GM12865 (cell line): ENCODE data around the gene WDR64.
"Not testable (repeated sequence)": the region's sequence is repeated elsewhere in the genome, so short reads cannot be mapped to it uniquely, and the experiment has no call there.

ENCODE experiments used
- DNase-seq: peaks from one replicate; pipeline ENCODE4 v3.0.0; 2010; ENCODE audit warnings: low read depth
- H3K4me3 ChIP-seq: 2 replicates; pipeline ENCODE4 v1.5.1; 2011; ENCODE audit warnings: mild to moderate bottlenecking, low read depth, low read length, control low read depth
- TF ChIP-seq, protein P1 (sequence below): IDR thresholded peaks from 2 replicates; pipeline ENCODE4 v1.5.1; 2011; ENCODE audit warnings: low read length, control low read depth, low read depth, inconsistent platforms; ENCODE audit not compliant: insufficient read depth; ENCODE audit errors: missing control alignments

Gene WDR64

DNA sequence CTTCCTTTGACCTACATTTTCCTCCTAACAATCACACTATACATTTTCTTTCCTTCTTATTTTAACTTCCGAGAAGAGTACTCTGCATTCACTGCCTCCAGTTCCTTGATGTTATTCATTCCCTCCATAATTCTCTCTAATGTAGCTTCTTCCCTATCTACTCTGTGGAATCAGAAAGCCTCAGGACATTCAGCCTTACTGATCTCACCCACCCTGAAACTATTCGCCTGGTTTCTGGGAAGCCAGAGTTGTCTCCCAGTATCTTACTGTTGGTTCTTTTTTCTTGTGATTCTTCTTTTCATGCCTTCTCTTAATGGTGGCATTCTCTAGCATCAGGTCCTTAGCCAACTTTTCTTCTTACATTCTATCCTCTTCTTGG, 45.5 kb downstream of the WDR64 start:
- TF ChIP-seq, protein P1, sequence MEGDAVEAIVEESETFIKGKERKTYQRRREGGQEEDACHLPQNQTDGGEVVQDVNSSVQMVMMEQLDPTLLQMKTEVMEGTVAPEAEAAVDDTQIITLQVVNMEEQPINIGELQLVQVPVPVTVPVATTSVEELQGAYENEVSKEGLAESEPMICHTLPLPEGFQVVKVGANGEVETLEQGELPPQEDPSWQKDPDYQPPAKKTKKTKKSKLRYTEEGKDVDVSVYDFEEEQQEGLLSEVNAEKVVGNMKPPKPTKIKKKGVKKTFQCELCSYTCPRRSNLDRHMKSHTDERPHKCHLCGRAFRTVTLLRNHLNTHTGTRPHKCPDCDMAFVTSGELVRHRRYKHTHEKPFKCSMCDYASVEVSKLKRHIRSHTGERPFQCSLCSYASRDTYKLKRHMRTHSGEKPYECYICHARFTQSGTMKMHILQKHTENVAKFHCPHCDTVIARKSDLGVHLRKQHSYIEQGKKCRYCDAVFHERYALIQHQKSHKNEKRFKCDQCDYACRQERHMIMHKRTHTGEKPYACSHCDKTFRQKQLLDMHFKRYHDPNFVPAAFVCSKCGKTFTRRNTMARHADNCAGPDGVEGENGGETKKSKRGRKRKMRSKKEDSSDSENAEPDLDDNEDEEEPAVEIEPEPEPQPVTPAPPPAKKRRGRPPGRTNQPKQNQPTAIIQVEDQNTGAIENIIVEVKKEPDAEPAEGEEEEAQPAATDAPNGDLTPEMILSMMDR, result no peak
- no peak overlapping the region for H3K4me3 ChIP-seq
- no peak for DNase-seq

- no peak for DNase-seq
- TF ChIP-seq, protein P1, result no peak
- no peak overlapping the region for H3K4me3 ChIP-seq
Measured at GRCh38 chr1:241698177-241698576, 46.1 kb downstream of the WDR64 start.

- no peak for DNase-seq
- TF ChIP-seq, protein P1, result no peak
- H3K4me3 ChIP-seq, result no peak overlapping the region
Measured at GRCh38 chr1:241701483-241702295, 49.6 kb downstream of the WDR64 start.

- no peak for DNase-seq
- TF ChIP-seq, protein P1, result no peak
- no peak overlapping the region for H3K4me3 ChIP-seq
Measured at GRCh38 chr1:241702442-241703373, 50.6 kb downstream of the WDR64 start.

DNA sequence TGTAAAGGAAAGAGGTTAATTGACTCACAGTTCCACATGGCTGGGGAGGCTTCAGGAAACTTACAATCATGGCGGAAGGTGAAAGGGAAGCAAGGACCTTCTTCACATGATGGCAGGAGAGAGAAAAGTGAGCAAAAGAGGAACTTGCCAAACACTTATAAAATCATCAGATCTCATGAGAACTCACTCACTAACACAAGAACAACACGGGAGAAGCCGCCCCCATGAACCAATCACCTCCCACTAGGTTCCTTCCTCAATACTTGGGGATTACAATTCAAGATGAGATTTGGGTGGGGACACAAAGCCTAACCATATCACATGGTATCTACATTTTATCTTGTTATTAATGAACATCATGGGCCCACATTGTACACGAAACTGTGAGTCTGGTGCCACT, 51.7 kb downstream of the WDR64 start:
- not testable (repeated sequence) for DNase-seq, H3K4me3 ChIP-seq

DNA sequence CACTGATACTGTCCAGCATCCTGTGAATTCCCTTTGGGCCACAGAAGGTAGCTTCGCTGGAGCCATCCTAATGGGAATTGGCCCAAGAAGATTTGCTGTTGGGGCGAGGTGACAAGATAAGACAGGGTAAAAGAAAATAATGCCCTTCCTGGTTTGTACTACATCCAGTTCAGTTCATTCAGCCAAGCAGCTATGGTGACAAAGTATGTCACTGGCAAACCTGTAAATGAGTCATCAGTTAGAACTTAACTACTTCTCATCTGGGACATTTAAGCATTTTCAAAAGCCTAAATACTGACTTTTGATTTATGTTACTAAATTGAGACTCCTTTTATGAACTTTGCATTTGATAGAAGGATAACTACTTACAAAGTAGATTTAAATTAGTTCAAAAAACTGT, 54.2 kb downstream of the WDR64 start:
- no peak overlapping the region for H3K4me3 ChIP-seq
- DNase-seq, result no peak
- TF ChIP-seq, protein P1, result no peak

GRCh38 chr1:241706967-241707366, 54.9 kb downstream of the WDR64 start:
- no peak overlapping the region for H3K4me3 ChIP-seq
- TF ChIP-seq, protein P1, result no peak
- DNase-seq, result no peak
